ENCODE measurements around the gene CLDN3.
"Not testable (repeated sequence)": the region's sequence is repeated elsewhere in the genome, so short reads cannot be mapped to it uniquely, and the experiment has no call there.

The CLDN3 gene, protein sequence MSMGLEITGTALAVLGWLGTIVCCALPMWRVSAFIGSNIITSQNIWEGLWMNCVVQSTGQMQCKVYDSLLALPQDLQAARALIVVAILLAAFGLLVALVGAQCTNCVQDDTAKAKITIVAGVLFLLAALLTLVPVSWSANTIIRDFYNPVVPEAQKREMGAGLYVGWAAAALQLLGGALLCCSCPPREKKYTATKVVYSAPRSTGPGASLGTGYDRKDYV

DNA sequence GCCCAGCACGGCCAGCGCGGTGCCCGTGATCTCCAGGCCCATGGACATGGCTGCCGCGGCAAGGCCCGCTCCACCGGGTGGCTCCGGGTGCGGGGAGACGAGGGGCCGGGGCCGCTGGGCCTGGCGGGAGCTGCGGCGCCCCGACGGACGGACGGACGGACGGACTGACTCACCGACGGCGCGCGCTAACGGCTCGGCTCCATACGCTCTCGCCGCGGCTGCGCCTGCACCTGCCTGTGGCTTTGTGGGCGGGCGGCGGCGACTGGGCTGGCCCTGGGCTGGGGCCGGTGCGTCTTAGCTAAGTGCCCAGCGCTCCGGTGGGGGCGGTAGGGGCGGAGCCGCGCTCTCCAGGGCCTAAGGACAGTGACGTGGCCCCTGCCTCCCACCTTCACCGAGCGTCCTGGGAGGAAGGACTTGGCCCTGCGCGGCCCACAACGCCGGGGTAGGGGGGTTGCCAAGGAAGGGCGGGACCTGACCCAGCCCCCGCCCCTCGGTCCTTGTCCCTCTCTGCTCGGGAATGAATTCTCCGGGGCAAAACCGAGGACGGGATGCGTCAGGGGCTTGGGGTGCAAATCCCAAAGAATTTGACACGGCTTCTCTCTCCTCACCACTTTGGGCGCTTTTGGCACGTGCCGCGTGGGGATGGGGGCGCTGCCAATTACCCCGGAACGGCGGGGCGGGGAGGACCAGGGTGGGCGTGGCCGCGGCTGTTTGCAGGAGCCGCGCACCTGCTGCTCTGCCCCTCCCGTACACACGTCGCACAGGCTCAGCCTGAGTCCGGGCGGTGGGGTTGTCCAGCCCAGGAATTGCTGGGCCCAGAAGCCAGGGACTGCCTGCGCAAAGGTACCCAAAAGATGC, at the start of gene CLDN3:
Gene CLDN3, minus strand, starts transcription at position 269 of the 858 bp plus-strand sequence. Its CDS starts 221 bp downstream, at position 48.
- DNase-seq (ENCODE audit: low read depth, low spot score), result no peak

DNA sequence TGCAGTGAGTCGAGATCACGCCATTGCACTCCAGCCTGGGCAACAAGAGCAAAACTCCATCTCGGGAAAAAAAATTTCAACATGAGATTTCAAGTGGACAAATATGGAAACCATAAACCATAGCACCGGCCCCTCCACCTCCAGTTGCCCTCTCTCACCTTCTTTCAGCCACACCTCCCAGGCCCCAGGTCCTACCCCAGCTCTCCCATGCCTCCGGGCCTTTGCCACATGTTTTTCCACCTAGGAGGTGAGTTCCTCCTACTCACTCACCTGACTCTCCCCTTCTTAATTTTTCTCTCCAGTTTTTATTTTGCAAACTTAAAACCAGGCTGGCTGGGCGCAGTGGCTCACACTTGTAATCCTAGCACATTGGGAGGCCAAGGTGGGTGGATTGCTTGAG, 47.1 kb upstream of the CLDN3 start:
- DNase-seq (ENCODE audit: low read depth, low spot score), result no peak

DNA sequence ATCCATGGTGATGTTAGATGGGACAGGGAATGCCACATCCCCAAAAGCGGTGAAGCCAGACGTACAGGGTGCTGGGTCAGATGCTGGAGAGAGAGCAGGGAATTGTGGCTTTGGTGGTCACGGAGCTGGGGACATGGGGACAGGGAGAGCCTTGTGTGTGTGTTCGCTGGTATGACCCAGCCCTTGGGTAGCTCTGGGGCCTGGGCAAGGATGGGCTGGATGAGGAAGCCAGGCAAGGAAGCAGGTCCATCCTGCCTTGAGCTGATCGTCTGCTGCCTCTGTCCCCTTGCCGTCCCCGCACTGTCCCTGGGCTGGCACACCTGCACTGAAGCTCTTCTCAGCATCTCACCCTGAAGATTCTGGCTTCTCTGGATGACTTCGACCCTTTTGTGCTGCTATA, 45.4 kb upstream of the CLDN3 start:
- DNase-seq (ENCODE audit: low read depth, low spot score), result no peak

DNA sequence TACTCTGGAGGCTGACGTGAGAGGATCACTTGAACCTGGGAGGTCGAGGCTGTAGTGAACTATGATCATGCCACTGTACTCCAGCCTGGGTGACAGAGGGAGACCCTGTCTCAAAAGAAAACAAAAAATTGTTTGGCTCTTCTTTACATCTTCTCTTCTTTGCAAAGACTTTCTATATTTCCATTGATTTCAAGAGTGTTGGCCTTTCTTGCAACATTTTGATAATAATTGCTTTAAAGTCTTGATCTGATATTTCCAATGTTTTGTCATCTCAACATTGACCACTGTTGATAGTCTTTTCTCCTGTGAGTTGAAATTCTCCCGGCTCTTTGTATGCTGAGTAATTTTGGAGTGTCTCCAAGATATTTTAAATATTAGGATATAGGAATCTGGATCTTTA, 42.9 kb upstream of the CLDN3 start:
- DNase-seq (ENCODE audit: low read depth, low spot score), result no peak

DNA sequence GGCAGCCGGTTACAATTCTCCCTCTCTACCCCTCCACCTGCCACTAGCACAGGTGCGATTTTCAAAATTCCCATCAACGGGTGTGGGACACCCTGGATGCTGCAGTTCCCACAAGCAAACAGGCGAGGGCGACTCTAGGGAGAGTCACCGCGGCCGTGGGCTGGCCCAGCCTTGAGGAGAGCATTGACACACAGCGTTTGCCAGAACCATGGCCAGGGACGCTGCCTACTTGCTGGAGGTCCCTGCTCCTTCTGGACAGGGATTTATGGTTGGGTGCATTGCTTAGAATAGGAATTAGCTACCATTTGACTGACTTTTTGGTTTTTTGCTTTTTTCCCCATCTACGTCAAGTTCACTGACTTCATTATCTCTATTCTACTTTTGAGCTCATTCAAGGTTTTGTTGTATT, 41.7 kb upstream of the CLDN3 start:
- DNase-seq (ENCODE audit: low read depth, low spot score), result no peak

DNA sequence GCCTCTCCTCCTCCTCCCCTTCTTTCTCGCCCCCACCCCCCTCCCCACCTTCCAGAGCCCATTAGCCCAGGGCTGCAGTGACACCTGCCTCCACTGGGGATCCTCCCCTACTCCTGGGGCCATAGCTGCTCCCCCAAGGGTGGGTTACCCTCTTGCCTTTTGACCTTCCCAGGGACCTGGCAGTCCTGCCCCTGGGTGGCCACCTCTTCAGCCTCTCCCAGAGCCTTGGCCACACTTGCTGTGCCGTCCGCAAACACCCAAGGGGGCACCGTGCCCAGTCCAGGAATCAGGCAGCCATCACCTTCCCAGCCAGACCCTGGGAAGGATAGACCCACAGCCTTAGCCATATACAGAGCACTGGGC, 40.9 kb upstream of the CLDN3 start:
- DNase-seq (ENCODE audit: low read depth, low spot score), result no peak

DNA sequence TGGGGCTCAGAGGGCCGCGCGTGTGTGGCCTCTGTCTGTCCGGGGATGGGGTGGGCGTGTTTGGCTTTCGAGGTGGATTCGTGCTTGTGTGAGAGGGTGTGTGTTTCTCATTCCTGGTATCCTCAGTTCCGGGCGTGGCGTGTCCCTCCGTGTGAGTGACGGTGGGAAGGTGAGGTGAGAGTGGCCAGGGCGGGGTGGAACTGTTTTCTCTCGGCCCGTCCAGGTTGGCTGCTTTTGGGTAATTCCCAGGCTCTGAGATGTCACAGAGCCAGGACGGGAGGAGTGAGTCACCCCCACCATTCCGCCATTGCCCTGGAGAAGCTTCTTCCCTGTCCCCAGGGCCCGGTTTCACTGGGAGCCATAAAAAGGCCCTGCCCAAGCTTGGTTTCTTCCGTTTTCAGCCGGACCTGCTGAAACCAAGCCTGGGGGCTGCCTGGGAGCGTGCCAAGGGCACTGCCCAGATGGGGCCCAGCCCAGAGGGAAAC, 39.4 kb upstream of the CLDN3 start:
- DNase-seq (ENCODE audit: low read depth, low spot score), result no peak

DNA sequence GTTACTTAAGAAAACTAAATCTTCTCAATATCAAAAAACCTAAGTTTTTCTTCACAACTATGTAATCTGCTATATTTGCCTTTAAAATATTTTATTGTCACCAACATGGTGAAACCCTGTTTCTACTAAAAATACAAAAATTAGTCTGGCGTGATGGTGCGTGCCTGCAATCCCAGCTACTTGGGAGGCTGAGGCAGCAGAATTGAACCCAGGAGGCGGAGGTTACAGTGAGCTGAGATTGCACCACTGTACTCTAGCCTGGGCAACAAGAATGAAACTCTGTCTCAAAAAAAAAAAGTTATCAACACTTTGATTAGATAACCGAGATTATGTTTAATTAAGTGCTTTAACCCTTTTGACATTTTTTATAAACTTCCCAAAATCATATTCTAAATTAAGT, 32.4 kb upstream of the CLDN3 start:
- no peak for DNase-seq (ENCODE audit: low read depth, low spot score)

DNA sequence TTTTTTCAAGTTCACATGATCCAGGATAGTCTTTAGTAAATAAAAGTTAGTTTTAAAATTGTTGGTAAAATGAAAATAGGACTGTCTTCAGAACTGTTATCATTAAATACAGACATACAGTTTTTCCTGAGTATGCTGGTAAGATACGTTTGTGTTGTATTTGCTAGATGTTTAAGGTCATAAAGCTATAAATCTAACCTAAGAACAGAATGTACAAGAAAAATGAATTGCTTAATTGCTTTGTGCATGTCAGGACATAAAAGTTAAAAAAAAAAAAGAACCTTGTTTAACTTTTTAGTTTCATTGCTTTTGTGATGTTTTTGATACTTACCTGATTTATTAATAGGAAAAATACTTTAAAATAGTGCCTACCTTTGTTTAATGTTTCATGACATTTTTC, 31.5 kb upstream of the CLDN3 start:
- DNase-seq (ENCODE audit: low read depth, low spot score), result no peak

DNA sequence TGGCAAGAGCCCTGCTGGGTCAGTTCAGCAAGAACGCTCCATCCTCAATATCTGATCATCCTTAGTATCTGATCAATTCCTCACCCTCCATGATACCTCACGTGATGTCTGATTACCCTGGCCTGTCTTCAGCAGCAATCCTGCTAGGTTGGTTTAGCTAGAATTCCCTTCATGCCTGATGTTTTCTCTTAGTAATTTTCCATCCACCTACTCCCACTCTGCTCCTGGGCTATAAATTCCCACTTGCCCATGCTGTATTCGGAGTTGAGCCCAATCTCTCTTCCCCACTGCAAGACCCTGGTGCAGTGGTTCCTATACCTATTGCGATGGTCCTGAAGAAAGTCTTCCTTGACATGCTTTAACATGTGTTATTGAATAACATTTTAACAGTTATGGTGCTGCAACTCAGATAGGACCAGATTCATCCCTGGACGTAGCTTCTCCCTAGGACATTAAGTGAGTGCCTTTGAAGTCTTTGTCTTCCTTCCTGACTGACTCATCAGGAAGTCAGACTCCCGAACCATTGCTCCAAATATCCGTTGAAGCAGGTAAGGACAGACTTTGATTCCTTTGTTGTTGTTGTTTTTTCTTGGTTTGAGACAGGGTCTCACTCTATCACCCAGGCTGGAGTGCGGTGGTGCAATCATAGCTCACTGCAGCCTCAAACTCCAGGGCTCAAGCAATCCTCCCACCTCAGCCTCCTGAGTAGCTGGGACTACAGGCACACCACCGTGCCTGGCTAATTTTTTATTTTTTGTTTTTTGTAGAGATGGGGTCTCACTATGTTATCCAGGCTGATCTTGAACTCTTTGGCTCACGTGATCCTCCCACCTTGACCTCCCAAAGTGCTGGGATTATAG, 29.4 kb upstream of the CLDN3 start:
- DNase-seq (ENCODE audit: low read depth, low spot score), result no peak

DNA sequence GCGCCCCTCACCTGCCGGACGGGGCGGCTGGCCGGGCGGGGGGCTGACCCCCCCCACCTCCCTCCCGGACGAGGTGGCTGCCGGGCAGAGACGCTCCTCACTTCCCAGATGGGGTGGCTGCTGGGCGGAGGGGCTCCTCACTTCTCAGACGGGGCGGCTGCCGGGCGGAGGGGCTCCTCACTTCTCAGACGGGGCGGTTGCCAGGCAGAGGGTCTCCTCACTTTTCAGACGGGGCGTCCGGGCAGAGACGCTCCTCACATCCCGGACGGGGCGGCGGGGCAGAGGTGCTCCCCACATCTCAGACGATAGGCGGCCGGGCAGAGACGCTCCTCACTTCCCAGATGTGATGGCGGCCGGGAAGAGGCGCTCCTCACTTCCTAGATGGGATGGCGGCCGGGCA, 27.1 kb upstream of the CLDN3 start:
- DNase-seq (ENCODE audit: low read depth, low spot score), result not testable (repeated sequence)

DNA sequence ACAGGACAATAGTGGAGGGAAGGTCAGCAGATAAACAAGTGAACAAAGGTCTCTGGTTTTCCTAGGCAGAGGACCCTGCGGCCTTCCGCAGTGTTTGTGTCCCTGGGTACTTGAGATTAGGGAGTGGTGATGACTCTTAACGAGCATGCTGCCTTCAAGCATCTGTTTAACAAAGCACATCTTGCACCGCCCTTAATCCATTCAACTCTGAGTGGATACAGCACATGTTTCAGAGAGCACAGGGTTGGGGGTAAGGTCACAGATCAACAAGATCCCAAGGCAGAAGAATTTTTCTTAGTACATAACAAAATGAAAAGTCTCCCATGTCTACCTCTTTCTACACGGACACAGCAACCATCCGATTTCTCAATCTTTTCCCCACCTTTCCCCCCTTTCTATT, 26.6 kb upstream of the CLDN3 start:
- not testable (repeated sequence) for DNase-seq (ENCODE audit: low read depth, low spot score)

DNA sequence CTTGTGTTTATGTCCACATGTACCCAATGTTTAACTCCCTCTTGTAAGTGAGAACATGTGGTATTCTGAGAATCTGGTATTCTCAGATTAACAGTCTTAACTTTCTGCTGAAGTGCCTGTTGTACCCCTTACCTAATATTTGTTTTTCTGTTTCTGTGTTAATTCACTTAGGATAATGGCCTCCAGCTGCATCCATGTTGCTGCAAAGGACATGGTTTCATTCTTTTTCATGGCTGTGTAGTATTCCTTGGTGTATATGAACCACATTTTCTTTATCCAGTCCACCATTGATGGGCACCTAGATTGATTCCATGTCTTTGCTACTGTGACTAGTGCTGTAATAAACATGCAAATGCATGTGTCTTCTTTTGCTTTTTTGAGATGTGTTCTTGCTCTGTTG, 25.1 kb upstream of the CLDN3 start:
- not testable (repeated sequence) for DNase-seq (ENCODE audit: low read depth, low spot score)

DNA sequence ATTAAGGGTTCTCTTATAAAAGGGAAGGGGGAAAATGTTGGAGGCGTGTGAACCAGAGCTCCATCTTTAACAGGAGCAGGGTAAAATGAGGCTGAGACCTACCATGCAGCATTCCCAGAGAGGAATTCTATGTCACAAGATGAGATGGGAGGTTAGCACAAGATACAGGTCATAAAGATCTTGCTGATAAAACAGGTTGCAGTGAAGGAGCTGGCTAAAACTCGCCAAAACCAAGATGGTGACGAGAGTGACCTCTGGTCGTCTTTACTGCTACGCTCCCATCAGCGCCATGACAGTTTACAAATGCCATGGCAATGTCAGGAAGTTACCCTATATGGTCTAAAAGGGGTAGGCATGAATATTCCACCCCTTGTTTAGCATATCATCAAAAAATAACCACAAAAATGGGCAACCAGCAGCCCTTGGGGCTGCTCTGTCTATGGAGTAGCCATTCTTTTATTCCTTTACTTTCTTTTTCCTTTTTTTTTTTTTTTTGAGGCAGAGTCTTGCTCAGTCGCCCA, 21.2 kb upstream of the CLDN3 start:
- not testable (repeated sequence) for DNase-seq (ENCODE audit: low read depth, low spot score)

DNA sequence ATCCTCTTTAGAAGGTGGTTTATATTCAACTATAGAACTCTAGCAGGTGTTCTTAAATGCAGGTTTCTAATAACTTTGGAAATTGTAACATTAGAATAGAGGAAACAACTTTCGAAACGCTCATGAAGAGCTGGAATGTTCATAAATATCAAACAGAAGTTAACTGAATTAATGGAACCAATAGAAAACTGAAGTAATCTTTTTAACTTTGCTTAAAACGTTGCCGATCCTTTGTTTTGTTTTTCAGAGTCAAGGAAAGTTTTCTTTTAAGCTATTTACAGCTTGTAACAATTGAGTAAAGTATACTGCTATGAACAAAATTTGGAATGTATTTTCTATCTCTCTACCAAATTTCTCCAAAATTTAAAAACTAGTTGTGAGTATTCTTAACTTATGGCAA, 19.0 kb upstream of the CLDN3 start:
- DNase-seq (ENCODE audit: low read depth, low spot score), result no peak

DNA sequence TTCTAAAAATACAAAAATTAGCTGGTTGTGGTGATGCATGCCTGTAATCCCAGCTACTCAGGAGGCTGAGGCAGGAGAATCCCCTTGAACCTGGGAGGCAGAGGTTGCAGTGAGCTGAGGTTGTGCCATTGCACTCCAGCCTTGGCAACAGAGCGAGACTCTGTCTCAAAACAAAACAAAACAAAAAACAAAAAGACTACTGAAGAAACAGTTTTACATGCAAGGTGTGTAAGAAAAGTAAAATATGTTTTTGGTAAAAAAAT, 17.6 kb upstream of the CLDN3 start:
- not testable (repeated sequence) for DNase-seq (ENCODE audit: low read depth, low spot score)

DNA sequence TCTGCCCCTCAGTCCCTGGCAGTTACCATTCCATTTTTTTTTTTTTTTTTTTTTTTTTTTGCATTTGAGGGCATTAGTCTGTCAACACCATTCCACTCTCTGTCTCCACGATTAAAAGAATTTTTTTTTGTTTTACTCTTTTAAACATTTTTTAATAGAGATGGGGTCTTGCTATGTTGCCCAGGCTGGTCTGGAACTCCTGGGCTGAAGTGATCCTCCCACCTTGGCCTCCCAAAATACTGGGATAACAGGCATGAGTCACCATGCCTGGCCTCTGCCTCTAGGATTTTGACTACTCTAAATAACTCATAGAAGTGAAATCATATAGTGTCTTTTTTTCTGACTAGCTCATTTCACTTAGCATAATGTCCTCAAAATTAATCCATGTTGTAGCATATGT, 16.5 kb upstream of the CLDN3 start:
- no peak for DNase-seq (ENCODE audit: low read depth, low spot score)

DNA sequence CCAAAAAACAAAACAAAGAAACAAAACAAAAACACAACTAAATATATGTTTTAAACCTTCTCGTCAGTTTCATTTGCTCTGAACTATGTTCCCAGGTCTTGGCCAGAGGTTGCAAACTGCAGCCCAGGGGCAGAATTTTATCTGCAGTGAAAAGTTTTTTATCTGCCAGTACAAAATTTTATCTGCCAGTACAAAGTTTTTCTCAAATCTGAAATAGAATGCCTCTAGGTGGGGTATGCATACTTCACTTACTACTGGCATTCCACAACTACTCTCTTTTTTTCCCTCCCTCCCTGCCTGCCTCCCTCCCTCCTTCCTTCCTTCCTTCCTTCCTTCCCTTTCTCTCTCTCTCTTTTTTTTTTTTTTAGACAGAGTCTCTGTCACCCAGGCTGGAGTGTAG, 9.4 kb upstream of the CLDN3 start:
- DNase-seq (ENCODE audit: low read depth, low spot score), result no peak

DNA sequence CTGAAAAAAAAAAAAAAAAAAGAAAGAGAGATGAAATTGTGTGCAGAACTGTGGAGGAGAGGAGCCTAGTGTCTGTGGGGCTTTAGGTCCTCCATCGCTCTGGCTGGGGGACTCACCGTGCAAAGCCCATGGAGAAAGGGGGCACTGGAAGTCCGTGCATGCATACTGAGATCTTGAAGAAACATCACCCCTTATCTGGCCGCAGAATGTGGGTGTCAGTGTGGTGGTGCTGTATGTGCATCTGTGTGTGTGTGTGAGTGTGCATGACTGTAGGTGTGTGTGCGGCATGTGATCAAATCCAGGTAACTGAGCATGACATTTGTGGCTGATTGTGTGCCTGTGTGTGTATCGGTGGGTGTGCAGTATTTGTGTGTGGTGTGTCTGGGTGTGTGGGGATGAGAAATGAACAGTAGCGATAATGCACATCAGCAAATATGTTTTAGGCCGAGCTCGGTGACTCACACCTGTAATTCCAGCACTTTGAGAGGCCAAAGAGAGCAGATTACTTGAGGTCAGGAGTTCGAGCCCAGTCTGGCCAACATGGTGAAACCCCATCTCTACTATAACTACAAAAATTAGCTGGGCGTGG, 8.8 kb upstream of the CLDN3 start:
- DNase-seq (ENCODE audit: low read depth, low spot score), result no peak

DNA sequence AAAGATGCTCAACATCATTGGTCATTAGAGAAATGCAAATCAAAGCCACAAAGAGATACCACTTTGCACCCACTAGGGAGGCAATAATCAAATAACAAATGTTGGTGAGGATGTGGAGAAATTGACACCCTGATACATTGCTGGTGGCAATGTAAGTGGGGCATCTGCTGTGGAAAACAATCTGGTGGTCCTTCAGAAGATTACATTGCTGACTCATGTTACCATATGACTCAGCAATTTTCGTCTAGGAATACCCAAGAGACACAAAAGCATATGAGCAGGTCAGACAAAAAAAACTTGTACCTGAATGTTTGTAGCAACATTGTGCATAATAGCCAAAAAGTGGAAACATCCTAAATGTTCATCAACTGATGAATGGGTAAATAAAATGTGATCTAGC, 4.9 kb upstream of the CLDN3 start:
- no peak for DNase-seq (ENCODE audit: low read depth, low spot score)

DNA sequence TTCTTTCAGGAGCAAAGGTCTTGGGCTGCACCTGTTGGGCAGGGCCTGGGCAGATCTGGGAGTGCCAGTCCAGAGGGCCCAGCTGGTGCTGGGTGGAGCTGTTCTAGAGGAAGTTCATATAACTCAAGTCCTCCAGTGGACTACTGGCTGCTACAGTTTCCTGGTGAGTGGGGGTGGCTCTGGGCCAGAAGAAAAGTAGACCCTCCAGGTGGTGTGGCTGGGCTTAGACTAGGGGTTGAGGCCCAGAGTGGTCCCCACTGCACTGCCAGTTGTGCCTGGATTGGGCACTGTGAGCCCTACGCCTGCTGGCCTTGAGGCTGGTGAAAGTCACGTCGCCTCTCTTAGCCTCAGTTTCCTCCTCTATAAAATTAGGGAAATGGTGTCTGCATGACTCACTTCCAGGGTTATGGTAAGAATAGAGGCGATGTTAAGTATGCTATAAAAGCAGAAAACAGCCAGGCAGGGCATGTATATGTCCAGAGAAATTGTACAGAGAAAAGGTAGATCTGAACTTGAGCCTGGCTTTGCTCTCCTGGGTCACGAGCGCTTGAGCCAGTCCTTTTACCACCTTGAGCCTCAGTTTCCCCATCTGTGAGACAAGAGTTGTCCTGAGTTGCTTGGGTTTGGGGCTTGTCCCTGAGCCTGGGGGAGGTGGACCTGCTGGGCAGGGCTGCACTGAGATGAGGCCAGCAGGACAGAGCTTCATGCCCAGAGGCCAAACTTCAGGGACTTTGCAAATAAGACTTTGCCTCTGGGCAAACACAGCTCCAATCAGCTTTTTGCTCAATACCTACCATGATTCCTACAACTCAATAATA, 3.8 kb upstream of the CLDN3 start:
- DNase-seq (ENCODE audit: low read depth, low spot score), result no peak

All from activated naive CD8-positive, alpha-beta T cell treated with anti-CD3 and anti-CD28 coated beads, Interleukin-2, amount 50 U/mL, for 16 hours (primary cell).